Chondrocyte (in vitro differentiated cells): ENCODE measurements around the gene IL1R2. TPM values are rescaled to one million over a fixed set of nuclear protein-coding genes. Genes with fewer than 3 reads are reported as not detected.
A peak's percentile ranks its signal among the peaks of the same experiment; 100 is the strongest.

Source experiments
- DNase-seq: peaks from one replicate; pipeline ENCODE4 v3.0.0; 2021; ENCODE audit warnings: mixed read lengths, low spot score
- H3K27ac Mint-ChIP-seq: one replicate; pipeline ENCODE4 v1.8.0; 2021; ENCODE audit warnings: mild to moderate bottlenecking, moderate library complexity, mixed read lengths; ENCODE audit not compliant: unreplicated experiment
- H3K27me3 Mint-ChIP-seq: 2 replicates; pipeline ENCODE4 v1.8.0; 2021; ENCODE audit warnings: low read depth, mixed read lengths
- H3K36me3 Mint-ChIP-seq: 2 replicates; pipeline ENCODE4 v1.8.0; 2021; ENCODE audit warnings: low read depth, mixed read lengths
- H3K4me1 Mint-ChIP-seq: 2 replicates; pipeline ENCODE4 v1.8.0; 2021; ENCODE audit warnings: low read depth, mild to moderate bottlenecking, mixed read lengths
- H3K4me3 Mint-ChIP-seq: one replicate; pipeline ENCODE4 v1.8.0; 2021; ENCODE audit warnings: mild to moderate bottlenecking, moderate library complexity, mixed read lengths; ENCODE audit not compliant: unreplicated experiment
- H3K9me3 Mint-ChIP-seq: 2 replicates; pipeline ENCODE4 v1.8.0; 2021; ENCODE audit warnings: low read depth, mixed read lengths
- total RNA-seq: library from RNA; stranded (reverse); gene quantifications from 3 replicates; pipeline ENCODE4 v1.2.1, GENCODE V29; 2021
- TF ChIP-seq, protein P1 (sequence below): fragments of 200-600 bp; sonication (generic); IDR thresholded peaks from 2 replicates; pipeline ENCODE4 v1.5.0; 2021; ENCODE audit warnings: antibody characterized with exemption, mild to moderate bottlenecking, moderate library complexity

Gene IL1R2
- total RNA-seq, 1 donor from 2014 or later = not detected

DNA sequence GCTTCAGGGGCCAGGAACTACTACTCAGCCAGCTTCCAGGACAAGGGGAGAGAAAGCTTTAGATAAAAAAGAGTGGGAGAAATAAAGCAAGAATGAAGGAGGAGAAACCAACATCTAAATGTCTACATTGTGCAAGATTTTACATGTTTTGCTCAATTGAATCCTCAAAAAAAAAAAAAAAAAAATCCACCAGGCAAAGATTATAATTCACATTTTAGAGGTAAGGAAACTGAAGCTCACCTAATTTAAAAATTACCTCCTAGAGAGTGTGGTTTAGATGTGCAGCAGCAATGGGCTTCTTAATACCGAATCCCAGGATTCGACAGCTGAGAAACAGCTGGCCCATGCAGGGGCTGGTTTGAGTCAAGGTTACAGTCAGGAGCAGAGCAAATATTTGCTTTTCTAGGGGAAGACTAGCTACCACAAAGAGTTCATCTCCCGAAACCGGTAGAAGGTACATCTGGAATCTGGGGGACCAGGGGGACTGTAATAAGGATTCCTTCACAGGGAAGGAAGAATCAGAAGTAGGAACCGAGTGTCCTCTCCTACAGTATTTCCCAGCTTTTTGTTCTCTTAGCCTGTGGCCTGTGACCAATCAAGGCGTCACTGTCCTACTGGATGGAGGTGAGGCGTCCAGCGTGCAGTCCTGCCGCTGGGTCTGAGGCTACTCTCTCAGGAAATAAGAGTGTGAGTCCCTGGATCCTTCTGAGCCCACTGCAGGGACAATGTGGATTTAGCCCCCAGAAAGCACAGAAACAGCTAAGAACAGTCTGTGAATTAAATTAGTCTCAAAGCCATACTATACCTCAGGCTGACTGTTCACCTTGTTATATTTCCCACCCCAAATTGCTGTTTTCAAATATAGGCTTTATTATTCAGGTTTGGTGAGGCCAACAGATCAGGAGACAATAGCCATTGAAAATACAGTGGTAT lies 42.3 kb downstream of the IL1R2 start:
- TF ChIP-seq, protein P1, sequence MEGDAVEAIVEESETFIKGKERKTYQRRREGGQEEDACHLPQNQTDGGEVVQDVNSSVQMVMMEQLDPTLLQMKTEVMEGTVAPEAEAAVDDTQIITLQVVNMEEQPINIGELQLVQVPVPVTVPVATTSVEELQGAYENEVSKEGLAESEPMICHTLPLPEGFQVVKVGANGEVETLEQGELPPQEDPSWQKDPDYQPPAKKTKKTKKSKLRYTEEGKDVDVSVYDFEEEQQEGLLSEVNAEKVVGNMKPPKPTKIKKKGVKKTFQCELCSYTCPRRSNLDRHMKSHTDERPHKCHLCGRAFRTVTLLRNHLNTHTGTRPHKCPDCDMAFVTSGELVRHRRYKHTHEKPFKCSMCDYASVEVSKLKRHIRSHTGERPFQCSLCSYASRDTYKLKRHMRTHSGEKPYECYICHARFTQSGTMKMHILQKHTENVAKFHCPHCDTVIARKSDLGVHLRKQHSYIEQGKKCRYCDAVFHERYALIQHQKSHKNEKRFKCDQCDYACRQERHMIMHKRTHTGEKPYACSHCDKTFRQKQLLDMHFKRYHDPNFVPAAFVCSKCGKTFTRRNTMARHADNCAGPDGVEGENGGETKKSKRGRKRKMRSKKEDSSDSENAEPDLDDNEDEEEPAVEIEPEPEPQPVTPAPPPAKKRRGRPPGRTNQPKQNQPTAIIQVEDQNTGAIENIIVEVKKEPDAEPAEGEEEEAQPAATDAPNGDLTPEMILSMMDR = peak; percentile 63
- Mint-ChIP-seq H3K9me3 (no peaks in the 10 kb centered on the region), H3K4me3 (no peak overlapping the region), H3K27me3 (no peaks in the 10 kb centered on the region), H3K4me1 (peaks cover 72% of the 10 kb centered on the region), H3K27ac (peak overlapping the region; percentile 96), H3K36me3 (no peaks in the 10 kb centered on the region)
- no peak for DNase-seq

DNA sequence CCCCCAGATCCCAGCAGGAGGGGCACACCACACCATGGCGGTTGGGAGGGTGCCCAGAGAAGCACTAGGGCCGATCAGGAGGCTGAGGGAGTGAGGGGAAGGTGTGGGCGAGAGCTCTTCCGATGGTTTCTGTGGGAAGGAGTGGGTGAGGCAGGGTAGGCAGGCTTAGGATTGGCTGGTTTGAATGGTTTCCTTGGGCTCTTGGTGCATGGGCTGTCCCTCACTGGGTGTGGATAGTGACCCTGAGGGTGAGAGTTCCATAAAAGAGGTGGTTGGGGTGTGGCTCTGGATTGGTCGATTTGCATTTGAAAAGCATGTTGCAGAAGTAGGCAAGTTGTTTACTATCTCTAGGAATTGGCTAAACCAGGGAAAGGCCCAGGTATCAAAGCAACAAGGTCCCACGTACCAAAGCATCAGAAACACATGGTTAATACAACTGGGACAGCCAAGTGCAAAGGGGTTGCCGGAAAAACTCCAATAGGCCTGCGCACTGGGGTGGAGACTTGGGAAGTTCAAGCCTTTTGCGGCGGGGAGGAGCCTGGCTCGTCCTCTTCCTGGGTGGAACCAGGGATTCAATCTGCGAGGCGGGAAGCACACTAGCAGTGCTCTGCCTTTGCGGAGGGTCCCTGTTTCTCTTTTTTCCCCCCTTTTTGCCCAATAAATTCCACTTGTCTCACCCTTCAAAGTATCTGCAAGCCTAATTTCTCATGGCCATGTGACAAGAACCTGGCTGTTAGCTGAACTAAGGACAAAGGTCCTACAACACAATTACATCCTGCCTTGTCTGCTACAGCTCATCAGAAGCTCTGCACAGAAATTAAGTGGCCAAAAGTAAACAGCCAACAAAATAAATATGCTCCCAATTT lies 43.2 kb downstream of the IL1R2 start:
- Mint-ChIP-seq H3K4me1 (peaks cover 72% of the 10 kb centered on the region), H3K27me3 (no peaks in the 10 kb centered on the region), H3K36me3 (no peaks in the 10 kb centered on the region), H3K27ac (peak overlapping the region; percentile 12), H3K4me3 (no peak overlapping the region), H3K9me3 (no peaks in the 10 kb centered on the region)
- TF ChIP-seq, protein P1 = no peak
- no peak for DNase-seq

DNA sequence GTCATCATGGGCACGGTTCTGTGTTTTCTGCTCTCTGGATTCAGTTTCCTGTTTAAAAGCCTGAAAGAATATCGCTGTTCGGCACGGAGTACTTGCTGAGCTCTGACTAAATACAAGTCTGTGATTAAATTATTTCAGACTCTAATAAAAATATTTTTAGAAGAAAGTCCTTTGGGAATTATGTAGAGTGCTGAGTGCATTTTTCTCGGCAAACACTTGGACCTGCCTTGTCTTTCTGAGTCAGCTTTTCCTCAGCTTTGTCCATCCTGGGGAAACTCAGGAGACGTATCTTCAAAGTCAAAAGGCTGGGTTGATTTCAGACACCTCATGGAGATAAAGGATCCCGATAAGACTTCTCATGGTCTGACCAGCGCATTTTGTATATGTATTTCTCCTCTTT lies 45.9 kb downstream of the IL1R2 start:
- TF ChIP-seq, protein P1 = no peak
- H3K4me1 Mint-ChIP-seq = peaks cover 89% of the 10 kb centered on the region

DNA sequence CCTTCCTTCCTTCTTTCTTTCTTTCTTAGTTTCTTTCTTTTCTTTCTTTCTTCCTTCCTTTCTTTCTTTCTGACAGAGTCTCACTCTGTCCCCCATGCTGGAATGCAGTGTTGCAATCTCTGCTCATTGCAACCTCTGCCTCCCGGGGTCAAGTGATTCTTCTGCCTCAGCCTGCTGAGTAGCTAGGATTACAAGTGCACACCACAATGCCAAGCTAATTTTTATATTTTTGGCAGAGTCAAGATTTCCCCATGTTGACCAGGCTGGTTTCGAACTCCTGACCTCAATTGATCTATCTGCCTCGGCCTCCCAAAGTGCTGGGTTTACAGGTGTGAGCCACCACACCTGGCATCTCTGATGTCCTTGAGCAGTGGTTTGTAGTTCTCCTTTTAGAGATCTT lies 48.5 kb downstream of the IL1R2 start:
- Mint-ChIP-seq H3K4me1 (peaks cover 87% of the 10 kb centered on the region), H3K9me3 (no peaks in the 10 kb centered on the region), H3K27ac (no peak overlapping the region), H3K4me3 (no peak overlapping the region), H3K36me3 (no peaks in the 10 kb centered on the region), H3K27me3 (no peaks in the 10 kb centered on the region)
- DNase-seq = no peak
- TF ChIP-seq, protein P1 = no peak

More for the DNA sequence above, 45.9 kb downstream of the IL1R2 start:
- peak overlapping the region; percentile 50 for H3K4me3 Mint-ChIP-seq
- no peak for DNase-seq
- H3K27ac Mint-ChIP-seq = peak overlapping the region; percentile 97
- no peaks in the 10 kb centered on the region for H3K27me3 Mint-ChIP-seq
- no peaks in the 10 kb centered on the region for H3K9me3 Mint-ChIP-seq
- no peaks in the 10 kb centered on the region for H3K36me3 Mint-ChIP-seq

DNA sequence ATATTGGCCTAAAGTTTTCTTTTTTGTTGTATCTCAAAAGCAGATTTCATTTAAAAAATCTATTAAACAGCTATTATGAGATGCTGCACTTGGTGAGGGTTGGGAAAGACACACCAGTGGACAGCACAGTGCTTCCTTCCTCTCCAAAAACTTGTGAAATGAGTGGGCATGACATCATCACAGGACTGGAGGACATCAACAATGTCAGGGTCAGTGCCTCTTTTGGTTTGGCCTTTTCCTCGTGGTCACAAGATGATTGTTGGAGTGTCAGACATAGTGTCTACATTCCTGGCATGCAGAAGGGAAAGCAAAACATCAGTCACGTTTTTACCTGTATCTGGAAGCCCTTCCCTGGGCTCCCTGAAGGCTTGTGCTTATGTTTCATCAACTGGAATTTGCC lies 49.6 kb downstream of the IL1R2 start:
- Mint-ChIP-seq H3K4me3 (no peak overlapping the region), H3K9me3 (no peaks in the 10 kb centered on the region), H3K27ac (no peak overlapping the region), H3K27me3 (no peaks in the 10 kb centered on the region), H3K36me3 (no peaks in the 10 kb centered on the region), H3K4me1 (peaks cover 91% of the 10 kb centered on the region)
- DNase-seq = no peak
- TF ChIP-seq, protein P1 = no peak
